Stomach (tissue), 9 donors: ENCODE data around the gene IGSF8. TPM values are rescaled to one million over a fixed set of nuclear protein-coding genes. Genes with fewer than 3 reads are reported as not detected.

ENCODE experiments used
- DNase-seq, 2 donors: peaks; one replicate each; pipeline versions ENCODE4 v3.0.0 to v3.0.0-alpha.2; 2013 to 2019
- H3K27ac ChIP-seq, 5 donors: fragments of 200-600 bp in 4 of 5; sonication (generic) in 4 of 5; one replicate each; pipeline ENCODE4 v1.5.1; 2013 to 2019; ENCODE audit warnings: mild to moderate bottlenecking in 1 of 5, moderate library complexity in 1 of 5
- H3K27me3 ChIP-seq, 3 donors: fragments of 200-600 bp; sonication (generic); one replicate each; pipeline ENCODE4 v1.5.1; 2017 to 2019; ENCODE audit warnings: mixed run types in 1 of 3
- H3K36me3 ChIP-seq, 4 donors: fragments of 200-600 bp; sonication (generic); 1 replicate in 3 of 4; 2 replicates in 1 of 4; pipeline ENCODE4 v1.5.1; 2016 to 2019
- H3K4me1 ChIP-seq, 4 donors: fragments of 200-600 bp; sonication (generic); one replicate each; pipeline ENCODE4 v1.5.1; 2016 to 2019
- H3K4me3 ChIP-seq, 4 donors: fragments of 200-600 bp; sonication (generic) in 3 of 4; one replicate each; pipeline ENCODE4 v1.5.1; 2016 to 2019; ENCODE audit warnings: mild to moderate bottlenecking in 1 of 4
- H3K9me3 ChIP-seq, 4 donors: fragments of 200-600 bp; sonication (generic); one replicate each; pipeline ENCODE4 v1.5.1; 2016 to 2019
- CTCF ChIP-seq, 7 experiments: fragments of 450-650 bp in 4 of 7; fragments of 200-600 bp in 3 of 7; sonication (generic) in 3 of 7; IDR thresholded peaks; one replicate each; pipeline ENCODE4 v1.5.1; 2016 to 2019; ENCODE audit warnings: antibody characterized with exemption in 7 of 7, control low read depth in 2 of 7, mild to moderate bottlenecking in 1 of 7
- EP300 ChIP-seq: sonication (generic); formaldehyde crosslinking; IDR thresholded peaks from one replicate; pipeline ENCODE4 v1.6.1; 2017; ENCODE audit warnings: antibody characterized with exemption
- POLR2A ChIP-seq, 4 donors: fragments of 450-650 bp; IDR thresholded peaks; one replicate each; pipeline ENCODE4 v1.6.1; 2016; ENCODE audit warnings: antibody characterized with exemption in 4 of 4, control low read depth in 2 of 4, mild to moderate bottlenecking in 1 of 4, moderate library complexity in 1 of 4
- POLR2AphosphoS5 ChIP-seq, 3 donors: sonication (generic); formaldehyde crosslinking; IDR thresholded peaks; one replicate each; pipeline ENCODE4 v1.6.1; 2016; ENCODE audit warnings: antibody characterized with exemption in 3 of 3
- WGBS, 5 donors: extraction: QIAGEN DNeasy Blood & Tissue Kit in 3 of 5; methylation state at CpG; one replicate each; pipeline versions ENCODE4 v1.1.5 to v1.1.7; 2013 to 2018; 5-methylcytosine and 5-hydroxymethylcytosine counted together
- intact Hi-C: fragments of 100-400 bp; cut with DNase I; formaldehyde crosslinking; loops from one replicate; pipeline ENCODE4 v1.15.1; 2023; ENCODE audit warnings: low total_unique reads
- polyA plus RNA-seq, 3 donors: library from polyadenylated mRNA; stranded (reverse); fragments of 200-250 nt; gene quantifications; one replicate each; pipeline ENCODE4 v1.2.3, GENCODE V29; 2013
- total RNA-seq, 5 donors: library from RNA; depleted of rRNA; stranded (reverse); fragments of >200 nt; gene quantifications; one replicate each; pipeline versions ENCODE4 v1.1.0 to v1.2.3, GENCODE V29; 2014 to 2016
- donor health status: healthy with polysubstance abuse.
- donor health status: Bipolar disorder and iron deficiency.
- donor health status: healthy.

Gene IGSF8
- total and polyA plus RNA-seq, 8 donors = 4.7 to 65.2 (median 14.8) TPM

DNA sequence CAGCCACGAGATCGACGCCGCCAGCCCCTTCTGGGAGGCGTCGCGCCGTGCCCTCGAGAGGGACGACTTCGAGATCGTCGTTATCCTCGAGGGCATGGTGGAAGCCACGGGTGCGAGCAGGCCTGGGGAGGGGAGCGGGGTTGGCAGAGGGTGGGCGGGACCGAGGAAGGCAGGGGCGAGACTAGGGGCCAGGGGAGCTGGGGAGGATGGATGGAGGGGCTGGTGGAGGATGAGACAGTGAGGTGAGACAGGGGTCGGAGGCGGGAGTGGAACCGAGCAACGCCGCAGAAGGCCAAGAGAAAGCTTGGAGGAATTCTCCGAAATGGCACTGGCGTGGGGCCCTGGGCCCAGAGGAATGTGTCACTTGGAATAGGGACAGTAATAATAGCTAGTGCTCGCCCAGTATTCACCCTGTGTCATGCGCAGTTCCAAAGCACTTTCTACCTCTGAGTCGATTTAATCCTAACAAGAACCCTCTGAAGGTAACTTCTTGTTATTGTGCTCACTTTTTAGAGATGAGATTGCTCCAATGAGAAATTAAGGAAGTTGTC is 13.6 kb downstream of the IGSF8 start:
- DNase-seq = no peak
- Histone ChIP-seq H3K9me3 (no peaks in the 10 kb centered on the region), H3K27me3 (peaks cover 0 to 51% (median 42%) of the 10 kb centered on the region in 3 donors), H3K4me1 (peaks cover 9 to 23% (median 13%) of the 10 kb centered on the region in 4 donors), H3K4me3 (no peak overlapping the region), H3K36me3 (peaks cover 0 to 32% (median 27%) of the 10 kb centered on the region in 4 donors), H3K27ac (no peak overlapping the region)
- WGBS, 5 donors = 80 to 87% (median 85%) methylated on average over 30 of the region's 30 CpGs
- intact Hi-C loops = loop anchor here (5.0 kb wide), 1 partner anchor 38 kb away; no protein-coding TSS in a partner anchor
- TF ChIP-seq POLR2A (IDR thresholded peaks at IDR 0.05) (no peak), CTCF (IDR thresholded peaks at IDR 0.05) (no peak), POLR2AphosphoS5 (IDR thresholded peaks at IDR 0.05) (no peak), EP300 (no peak)

DNA sequence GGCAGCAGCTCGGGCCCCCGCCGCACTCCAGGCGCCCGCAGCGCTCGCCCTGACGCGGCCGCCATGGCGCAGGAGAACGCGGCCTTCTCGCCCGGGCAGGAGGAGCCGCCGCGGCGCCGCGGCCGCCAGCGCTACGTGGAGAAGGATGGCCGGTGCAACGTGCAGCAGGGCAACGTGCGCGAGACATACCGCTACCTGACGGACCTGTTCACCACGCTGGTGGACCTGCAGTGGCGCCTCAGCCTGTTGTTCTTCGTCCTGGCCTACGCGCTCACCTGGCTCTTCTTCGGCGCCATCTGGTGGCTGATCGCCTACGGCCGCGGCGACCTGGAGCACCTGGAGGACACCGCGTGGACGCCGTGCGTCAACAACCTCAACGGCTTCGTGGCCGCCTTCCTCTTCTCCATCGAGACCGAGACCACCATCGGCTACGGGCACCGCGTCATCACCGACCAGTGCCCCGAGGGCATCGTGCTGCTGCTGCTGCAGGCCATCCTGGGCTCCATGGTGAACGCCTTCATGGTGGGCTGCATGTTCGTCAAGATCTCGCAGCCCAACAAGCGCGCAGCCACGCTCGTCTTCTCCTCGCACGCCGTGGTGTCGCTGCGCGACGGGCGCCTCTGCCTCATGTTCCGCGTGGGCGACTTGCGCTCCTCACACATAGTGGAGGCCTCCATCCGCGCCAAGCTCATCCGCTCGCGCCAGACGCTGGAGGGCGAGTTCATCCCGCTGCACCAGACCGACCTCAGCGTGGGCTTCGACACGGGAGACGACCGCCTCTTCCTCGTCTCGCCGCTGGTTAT is 14.2 kb downstream of the IGSF8 start:
- peak; percentile 88 to 93 for DNase-seq
- Histone ChIP-seq H3K9me3 (no peaks in the 10 kb centered on the region), H3K36me3 (peaks cover 0 to 26% (median 20%) of the 10 kb centered on the region in 4 donors), H3K27ac (no peak overlapping the region), H3K4me1 (peaks cover 9 to 23% (median 13%) of the 10 kb centered on the region in 4 donors), H3K4me3 (peak overlapping the region; percentile 39 to 49 (median 43)), H3K27me3 (peaks cover 0 to 57% (median 42%) of the 10 kb centered on the region in 3 donors)
- TF ChIP-seq POLR2A (IDR thresholded peaks at IDR 0.05) (no peak), POLR2AphosphoS5 (IDR thresholded peaks at IDR 0.05) (peak in 1 of 3 donors; percentile 42), EP300 (no peak), CTCF (IDR thresholded peaks at IDR 0.05) (peak in 5 of 7 experiments; percentile 51 to 70 (median 70))
- WGBS, 5 donors = 20 to 33% (median 22%) methylated on average over 43 to 96 of the region's 96 CpGs
- intact Hi-C loops = loop anchor here (5.0 kb wide), 1 partner anchor 37 kb away; no protein-coding TSS in a partner anchor

DNA sequence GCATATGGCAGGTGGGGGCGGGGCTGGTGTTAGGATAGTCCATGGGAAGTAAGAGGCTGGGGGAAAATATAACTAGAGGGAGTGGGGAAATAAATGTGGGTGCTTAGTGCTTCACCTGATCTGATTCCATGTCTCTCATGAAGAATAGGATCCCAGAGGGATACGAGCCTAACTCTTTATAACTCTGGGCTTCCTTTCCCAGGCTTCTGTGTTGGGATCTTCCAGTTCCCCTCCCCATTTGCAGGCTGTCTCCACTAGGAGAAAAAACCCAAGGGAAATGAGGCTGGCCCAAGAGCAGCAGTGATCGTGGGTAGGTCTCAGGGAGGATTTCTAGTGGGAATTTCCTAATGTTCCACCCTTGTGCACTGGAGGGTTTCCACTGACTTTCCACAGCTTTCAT is 15.5 kb downstream of the IGSF8 start:
- 67 to 75% (median 71%) methylated on average over 3 of the region's 3 CpGs for WGBS, 5 donors
- no peak overlapping the region for H3K27ac ChIP-seq
- H3K4me3 ChIP-seq = no peak overlapping the region
- no peaks in the 10 kb centered on the region for H3K9me3 ChIP-seq
- peaks cover 0 to 13% (median 9%) of the 10 kb centered on the region in 4 donors for H3K36me3 ChIP-seq
- TF ChIP-seq CTCF (IDR thresholded peaks at IDR 0.05) = no peak
- TF ChIP-seq EP300 = no peak
- peaks cover 7 to 70% (median 42%) of the 10 kb centered on the region in 3 donors for H3K27me3 ChIP-seq
- H3K4me1 ChIP-seq = peaks cover 9 to 23% (median 13%) of the 10 kb centered on the region in 4 donors
- intact Hi-C loops = loop anchor here (5.0 kb wide), 1 partner anchor 36 kb away; no protein-coding TSS in a partner anchor
- no peak for DNase-seq

- Histone ChIP-seq H3K4me1 (peaks cover 9 to 23% (median 13%) of the 10 kb centered on the region in 4 donors), H3K36me3 (peaks cover 0 to 9% (median 5%) of the 10 kb centered on the region in 4 donors), H3K9me3 (no peaks in the 10 kb centered on the region), H3K27me3 (peaks cover 7 to 72% (median 42%) of the 10 kb centered on the region in 3 donors), H3K4me3 (no peak overlapping the region), H3K27ac (no peak overlapping the region)
- intact Hi-C loops = loop anchor here (5.0 kb wide), 1 partner anchor 35 kb away; no protein-coding TSS in a partner anchor
- no peak for TF ChIP-seq POLR2A (IDR thresholded peaks at IDR 0.05)
- no peak for TF ChIP-seq CTCF (IDR thresholded peaks at IDR 0.05)
- TF ChIP-seq POLR2AphosphoS5 (IDR thresholded peaks at IDR 0.05) = no peak
- no peak for TF ChIP-seq EP300
- no peak for DNase-seq
- 35 to 65% (median 48%) methylated on average over 2 of the region's 2 CpGs for WGBS, 5 donors
Observed at GRCh38 chr1:160082487-160082886, 15.9 kb downstream of the IGSF8 start.
